BJ (cell line): Measurements from ENCODE around the gene ENC1. TPM values are rescaled to one million over a fixed set of nuclear protein-coding genes. Genes with fewer than 3 reads are reported as not detected.

ENCODE experiments used
- CTCF ChIA-PET: fragments of 350-600 bp; formaldehyde crosslinking; extraction: SDS; loops from one replicate; lab custom pipeline; 2021; ENCODE audit warnings: antibody characterized with exemption, inconsistent platforms; lab: Yijun Ruan, JAX
- POLR2A ChIA-PET: fragments of 300-600 bp; sonication (Branson Sonifier 250); formaldehyde crosslinking; extraction: SDS; loops from one replicate; lab custom pipeline; 2021; ENCODE audit warnings: antibody characterized with exemption; lab: Charles Lee
- DNase-seq: peaks from one replicate; pipeline ENCODE4 v3.0.0-alpha.2; 2011; ENCODE audit warnings: low read depth
- H3K27me3 ChIP-seq: 2 replicates; pipeline ENCODE4 v1.6.0; 2011; ENCODE audit warnings: low read length; ENCODE audit not compliant: control insufficient read depth, insufficient read depth
- H3K36me3 ChIP-seq: 2 replicates; pipeline ENCODE4 v1.5.1; 2011; ENCODE audit warnings: low read length; ENCODE audit not compliant: control insufficient read depth, insufficient read depth
- H3K4me3 ChIP-seq: 2 replicates; pipeline ENCODE4 v1.5.1; 2011; ENCODE audit warnings: low read depth, mild to moderate bottlenecking, control low read depth, low read length
- CTCF ChIP-seq: IDR thresholded peaks from 2 replicates; pipeline ENCODE4 v1.5.1; 2011; ENCODE audit warnings: low read depth, mild to moderate bottlenecking, control low read depth, inconsistent platforms, low read length, moderate library complexity; ENCODE audit not compliant: insufficient read depth
- polyA plus RNA-seq: library from polyadenylated mRNA; depleted of rRNA; stranded (reverse); fragments of >200 nt; gene quantifications from 2 replicates; pipeline ENCODE4 v1.2.3, GENCODE V29; 2011

Gene ENC1
- polyA plus RNA-seq, 1 experiment, result 34.1 TPM

GRCh38 chr5:74619308-74619707 is 21.2 kb downstream of the ENC1 start:
- POLR2A ChIA-PET, result no interaction called here
- H3K27me3 ChIP-seq, result no peaks in the 10 kb centered on the region

GRCh38 chr5:74618106-74618505 is 22.4 kb downstream of the ENC1 start:
- TF ChIP-seq CTCF, result no peak
- H3K27me3 ChIP-seq, result no peaks in the 10 kb centered on the region
- H3K4me3 ChIP-seq, result no peak overlapping the region
- no peaks in the 10 kb centered on the region for H3K36me3 ChIP-seq
- ChIA-PET CTCF (no interaction called here), POLR2A (no interaction called here)
- DNase-seq, result no peak

More at GRCh38 chr5:74619308-74619707, 21.2 kb downstream of the ENC1 start:
- CTCF ChIA-PET, result interaction anchor here (0.6 kb wide), 1 partner anchor 52 kb away, joined by 3 read pairs; no protein-coding TSS in a partner anchor
- Histone ChIP-seq H3K4me3 (no peak overlapping the region), H3K36me3 (no peaks in the 10 kb centered on the region)
- no peak for DNase-seq
- TF ChIP-seq CTCF, result no peak

- H3K27me3 ChIP-seq, result no peaks in the 10 kb centered on the region
- no peak for DNase-seq
- ChIA-PET POLR2A (no interaction called here), CTCF (interaction anchor here (1.9 kb wide), 1 partner anchor 9 kb away, joined by 6 read pairs; no protein-coding TSS in a partner anchor)
- H3K4me3 ChIP-seq, result no peak overlapping the region
- H3K36me3 ChIP-seq, result no peaks in the 10 kb centered on the region
- no peak for TF ChIP-seq CTCF
Measured at GRCh38 chr5:74617202-74617601, 23.3 kb downstream of the ENC1 start.

- no peak for DNase-seq
- POLR2A ChIA-PET, result no interaction called here
- Histone ChIP-seq H3K36me3 (no peaks in the 10 kb centered on the region), H3K27me3 (no peaks in the 10 kb centered on the region), H3K4me3 (no peak overlapping the region)
- TF ChIP-seq CTCF, result no peak
- CTCF ChIA-PET, result interaction anchor here (0.6 to 1.9 kb wide), 3 partner anchors 10 to 43 kb away, joined by 3 to 6 read pairs (median 5); no protein-coding TSS in a partner anchor
Measured at GRCh38 chr5:74616236-74617146, 24.0 kb downstream of the ENC1 start.

- Histone ChIP-seq H3K36me3 (no peaks in the 10 kb centered on the region), H3K4me3 (no peak overlapping the region), H3K27me3 (no peaks in the 10 kb centered on the region)
- no peak for DNase-seq
- no peak for TF ChIP-seq CTCF
- ChIA-PET POLR2A (no interaction called here), CTCF (interaction anchor here (2.2 kb wide), 1 partner anchor 13 kb away, joined by 6 read pairs; no protein-coding TSS in a partner anchor)
Measured at GRCh38 chr5:74613283-74613682, 27.2 kb downstream of the ENC1 start.
